Liver (tissue), 3 donors: ENCODE data around the gene MFAP3.

Source experiments
- EGR1 ChIP-seq, 2 donors: IDR thresholded peaks; 2 replicates each; pipeline ENCODE4 v1.6.1; 2016 to 2018; ENCODE audit warnings: antibody characterized with exemption in 2 of 2, low read depth in 2 of 2
- HNF4G ChIP-seq: IDR thresholded peaks from 2 replicates; pipeline ENCODE4 v1.6.1; 2016; ENCODE audit warnings: antibody characterized with exemption
- RAD21 ChIP-seq, 2 donors: IDR thresholded peaks; 2 replicates each; pipeline ENCODE4 v1.6.1; 2016; ENCODE audit warnings: antibody characterized with exemption in 2 of 2, mild to moderate bottlenecking in 2 of 2
- RXRA ChIP-seq, 2 donors: IDR thresholded peaks; 2 replicates each; pipeline ENCODE4 v1.6.1; 2017 to 2018; ENCODE audit warnings: antibody characterized with exemption in 2 of 2, mild to moderate bottlenecking in 1 of 2
- YY1 ChIP-seq: IDR thresholded peaks from 2 replicates; pipeline ENCODE4 v1.6.1; 2016; ENCODE audit warnings: antibody characterized with exemption, mild to moderate bottlenecking
- TF ChIP-seq, protein P1 (sequence below): IDR thresholded peaks from 2 replicates; pipeline ENCODE4 v1.6.1; 2016; ENCODE audit warnings: antibody characterized with exemption
- TF ChIP-seq, protein P2 (sequence below): fragments of 150-350 bp; IDR thresholded peaks from 2 replicates; pipeline ENCODE4 v1.5.1; 2017; ENCODE audit warnings: improper control_type of control experiment, low read depth, low read length; ENCODE audit not compliant: missing input control
- TF ChIP-seq, protein P3 (sequence below): IDR thresholded peaks from 2 replicates; pipeline ENCODE4 v1.6.1; 2016; ENCODE audit warnings: antibody characterized with exemption
- donor health status: healthy.
- donor health status: healthy.

- TF ChIP-seq, protein P1, sequence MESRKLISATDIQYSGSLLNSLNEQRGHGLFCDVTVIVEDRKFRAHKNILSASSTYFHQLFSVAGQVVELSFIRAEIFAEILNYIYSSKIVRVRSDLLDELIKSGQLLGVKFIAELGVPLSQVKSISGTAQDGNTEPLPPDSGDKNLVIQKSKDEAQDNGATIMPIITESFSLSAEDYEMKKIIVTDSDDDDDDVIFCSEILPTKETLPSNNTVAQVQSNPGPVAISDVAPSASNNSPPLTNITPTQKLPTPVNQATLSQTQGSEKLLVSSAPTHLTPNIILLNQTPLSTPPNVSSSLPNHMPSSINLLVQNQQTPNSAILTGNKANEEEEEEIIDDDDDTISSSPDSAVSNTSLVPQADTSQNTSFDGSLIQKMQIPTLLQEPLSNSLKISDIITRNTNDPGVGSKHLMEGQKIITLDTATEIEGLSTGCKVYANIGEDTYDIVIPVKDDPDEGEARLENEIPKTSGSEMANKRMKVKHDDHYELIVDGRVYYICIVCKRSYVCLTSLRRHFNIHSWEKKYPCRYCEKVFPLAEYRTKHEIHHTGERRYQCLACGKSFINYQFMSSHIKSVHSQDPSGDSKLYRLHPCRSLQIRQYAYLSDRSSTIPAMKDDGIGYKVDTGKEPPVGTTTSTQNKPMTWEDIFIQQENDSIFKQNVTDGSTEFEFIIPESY: no peak
- TF ChIP-seq, protein P2, sequence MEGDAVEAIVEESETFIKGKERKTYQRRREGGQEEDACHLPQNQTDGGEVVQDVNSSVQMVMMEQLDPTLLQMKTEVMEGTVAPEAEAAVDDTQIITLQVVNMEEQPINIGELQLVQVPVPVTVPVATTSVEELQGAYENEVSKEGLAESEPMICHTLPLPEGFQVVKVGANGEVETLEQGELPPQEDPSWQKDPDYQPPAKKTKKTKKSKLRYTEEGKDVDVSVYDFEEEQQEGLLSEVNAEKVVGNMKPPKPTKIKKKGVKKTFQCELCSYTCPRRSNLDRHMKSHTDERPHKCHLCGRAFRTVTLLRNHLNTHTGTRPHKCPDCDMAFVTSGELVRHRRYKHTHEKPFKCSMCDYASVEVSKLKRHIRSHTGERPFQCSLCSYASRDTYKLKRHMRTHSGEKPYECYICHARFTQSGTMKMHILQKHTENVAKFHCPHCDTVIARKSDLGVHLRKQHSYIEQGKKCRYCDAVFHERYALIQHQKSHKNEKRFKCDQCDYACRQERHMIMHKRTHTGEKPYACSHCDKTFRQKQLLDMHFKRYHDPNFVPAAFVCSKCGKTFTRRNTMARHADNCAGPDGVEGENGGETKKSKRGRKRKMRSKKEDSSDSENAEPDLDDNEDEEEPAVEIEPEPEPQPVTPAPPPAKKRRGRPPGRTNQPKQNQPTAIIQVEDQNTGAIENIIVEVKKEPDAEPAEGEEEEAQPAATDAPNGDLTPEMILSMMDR: no peak
- no peak for TF ChIP-seq RAD21 (IDR thresholded peaks at IDR 0.05)
- TF ChIP-seq, protein P3, sequence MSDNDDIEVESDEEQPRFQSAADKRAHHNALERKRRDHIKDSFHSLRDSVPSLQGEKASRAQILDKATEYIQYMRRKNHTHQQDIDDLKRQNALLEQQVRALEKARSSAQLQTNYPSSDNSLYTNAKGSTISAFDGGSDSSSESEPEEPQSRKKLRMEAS: no peak
- TF ChIP-seq YY1: no peak
- no peak for TF ChIP-seq HNF4G
- TF ChIP-seq EGR1 (IDR thresholded peaks at IDR 0.05; ENCODE audit: low read depth in 2 of 2): no peak
- no peak for TF ChIP-seq RXRA (IDR thresholded peaks at IDR 0.05)
Measured at GRCh38 chr5:154063372-154063771, 24.6 kb downstream of the MFAP3 start.
